OCI-LY7 (cell line): ENCODE measurements around the gene PHF13.

ENCODE experiments used
- CTCF ChIP-seq: fragments of 200-600 bp; sonication (generic); conservative IDR thresholded peaks from 2 replicates; pipeline ENCODE4 v1.5.1; 2014; ENCODE audit warnings: mild to moderate bottlenecking, antibody characterized with exemption, low read length, moderate library complexity, mixed read lengths
- EZH2phosphoT487 ChIP-seq: fragments of 200-600 bp; sonication (generic); IDR thresholded peaks from 2 replicates; pipeline ENCODE4 v1.6.1; 2018; ENCODE audit warnings: low read depth, borderline replicate concordance, mild to moderate bottlenecking, mixed run types, antibody characterized with exemption, low read length, moderate library complexity, mixed read lengths

GRCh38 chr1:6574818-6575217 lies 38.7 kb upstream of the PHF13 start:
- TF ChIP-seq CTCF (no peak), EZH2phosphoT487 (no peak)
